ENCODE data around the gene SORCS2.

- TF ChIP-seq POLR2A (IDR thresholded peaks at IDR 0.05) (no peak), CTCF (IDR thresholded peaks at IDR 0.05) (no peak)
Measured at GRCh38 chr4:7645956-7646355, 453.6 kb downstream of the SORCS2 start.

All from right lobe of liver (tissue), 4 donors.